ENCODE measurements around the gene ZNF26.
A peak's percentile ranks its signal among the peaks of the same experiment; 100 is the strongest.
"Not testable (repeated sequence)": the region's sequence is repeated elsewhere in the genome, so short reads cannot be mapped to it uniquely, and the experiment has no call there.

The ZNF26 gene

GRCh38 chr12:132986001-132986884 is at the start of gene ZNF26:
Gene ZNF26 (plus strand): TSS chr12:132986367. CDS start chr12:132986841, 474 bp downstream.
- DNase-seq, result peak; percentile 56

GRCh38 chr12:132936921-132937320 is 49.2 kb upstream of the ZNF26 start:
- not testable (repeated sequence) for DNase-seq

- no peak for DNase-seq
Observed at GRCh38 chr12:132937476-132937875, 48.7 kb upstream of the ZNF26 start.

- not testable (repeated sequence) for DNase-seq
Observed at GRCh38 chr12:132938807-132939206, 47.4 kb upstream of the ZNF26 start.

- DNase-seq, result no peak
Observed at GRCh38 chr12:132940071-132940719, 46.0 kb upstream of the ZNF26 start.

- DNase-seq, result no peak
Observed at GRCh38 chr12:132941336-132941954, 44.7 kb upstream of the ZNF26 start.

GRCh38 chr12:132942611-132943010 is 43.6 kb upstream of the ZNF26 start:
- no peak for DNase-seq

GRCh38 chr12:132945806-132946205 is 40.4 kb upstream of the ZNF26 start:
- no peak for DNase-seq

- DNase-seq, result no peak
Observed at GRCh38 chr12:132946246-132946820, 39.8 kb upstream of the ZNF26 start.

GRCh38 chr12:132948146-132949066 is 37.8 kb upstream of the ZNF26 start:
- DNase-seq, result no peak

GRCh38 chr12:132949936-132950837 is 36.0 kb upstream of the ZNF26 start:
- DNase-seq, result no peak

- no peak for DNase-seq
Observed at GRCh38 chr12:132950844-132951535, 35.2 kb upstream of the ZNF26 start.

- DNase-seq, result no peak
Observed at GRCh38 chr12:132951649-132952048, 34.5 kb upstream of the ZNF26 start.

GRCh38 chr12:132952371-132953162 is 33.6 kb upstream of the ZNF26 start:
- no peak for DNase-seq

GRCh38 chr12:132953163-132953425 is 33.1 kb upstream of the ZNF26 start:
- DNase-seq, result no peak

GRCh38 chr12:132953771-132954170 is 32.4 kb upstream of the ZNF26 start:
- DNase-seq, result no peak

GRCh38 chr12:132954471-132955048 is 31.6 kb upstream of the ZNF26 start:
- no peak for DNase-seq

- DNase-seq, result no peak
Observed at GRCh38 chr12:132955094-132956010, 30.8 kb upstream of the ZNF26 start.

All from NCI-H1417 treated with DMSO at 0.1 percent for 48 hours (cell line).